Measurements from ENCODE around the gene OXGR1.

GRCh38 chr13:97020194-97020593 lies 25.9 kb upstream of the OXGR1 start:
- TF ChIP-seq CTCF (IDR thresholded peaks at IDR 0.05) (no peak), POLR2A (IDR thresholded peaks at IDR 0.05) (no peak), EP300 (IDR thresholded peaks at IDR 0.05) (no peak)
